ENCODE results near the gene EHD4.

EHD4 gene

DNA sequence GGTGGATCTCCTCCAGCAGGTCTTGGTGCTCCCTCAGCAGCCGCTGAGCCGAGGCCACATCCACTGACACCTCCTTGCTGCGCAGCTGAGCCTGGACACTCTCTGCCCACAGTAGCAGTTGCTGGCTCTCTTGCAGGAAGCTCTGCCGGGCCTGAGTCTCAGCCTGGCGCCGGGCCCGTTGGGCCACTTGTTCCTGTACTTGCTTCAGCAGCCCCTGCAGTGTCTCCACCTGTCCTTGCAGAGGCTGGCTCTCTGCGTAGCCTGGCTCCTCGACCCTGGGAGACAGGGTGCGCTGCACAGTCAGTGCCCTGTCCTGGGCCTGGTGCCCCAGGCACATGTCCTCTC lies 94.0 kb downstream of the EHD4 start:
- TF ChIP-seq, protein P1, sequence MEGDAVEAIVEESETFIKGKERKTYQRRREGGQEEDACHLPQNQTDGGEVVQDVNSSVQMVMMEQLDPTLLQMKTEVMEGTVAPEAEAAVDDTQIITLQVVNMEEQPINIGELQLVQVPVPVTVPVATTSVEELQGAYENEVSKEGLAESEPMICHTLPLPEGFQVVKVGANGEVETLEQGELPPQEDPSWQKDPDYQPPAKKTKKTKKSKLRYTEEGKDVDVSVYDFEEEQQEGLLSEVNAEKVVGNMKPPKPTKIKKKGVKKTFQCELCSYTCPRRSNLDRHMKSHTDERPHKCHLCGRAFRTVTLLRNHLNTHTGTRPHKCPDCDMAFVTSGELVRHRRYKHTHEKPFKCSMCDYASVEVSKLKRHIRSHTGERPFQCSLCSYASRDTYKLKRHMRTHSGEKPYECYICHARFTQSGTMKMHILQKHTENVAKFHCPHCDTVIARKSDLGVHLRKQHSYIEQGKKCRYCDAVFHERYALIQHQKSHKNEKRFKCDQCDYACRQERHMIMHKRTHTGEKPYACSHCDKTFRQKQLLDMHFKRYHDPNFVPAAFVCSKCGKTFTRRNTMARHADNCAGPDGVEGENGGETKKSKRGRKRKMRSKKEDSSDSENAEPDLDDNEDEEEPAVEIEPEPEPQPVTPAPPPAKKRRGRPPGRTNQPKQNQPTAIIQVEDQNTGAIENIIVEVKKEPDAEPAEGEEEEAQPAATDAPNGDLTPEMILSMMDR (IDR thresholded peaks at IDR 0.05; ENCODE audit: low read length, missing control alignments), result no peak
- DNase-seq (ENCODE audit: low read depth), result no peak
- H3K4me3 ChIP-seq (replicated peaks; ENCODE audit: low read depth, low read length), result no peak overlapping the region

DNA sequence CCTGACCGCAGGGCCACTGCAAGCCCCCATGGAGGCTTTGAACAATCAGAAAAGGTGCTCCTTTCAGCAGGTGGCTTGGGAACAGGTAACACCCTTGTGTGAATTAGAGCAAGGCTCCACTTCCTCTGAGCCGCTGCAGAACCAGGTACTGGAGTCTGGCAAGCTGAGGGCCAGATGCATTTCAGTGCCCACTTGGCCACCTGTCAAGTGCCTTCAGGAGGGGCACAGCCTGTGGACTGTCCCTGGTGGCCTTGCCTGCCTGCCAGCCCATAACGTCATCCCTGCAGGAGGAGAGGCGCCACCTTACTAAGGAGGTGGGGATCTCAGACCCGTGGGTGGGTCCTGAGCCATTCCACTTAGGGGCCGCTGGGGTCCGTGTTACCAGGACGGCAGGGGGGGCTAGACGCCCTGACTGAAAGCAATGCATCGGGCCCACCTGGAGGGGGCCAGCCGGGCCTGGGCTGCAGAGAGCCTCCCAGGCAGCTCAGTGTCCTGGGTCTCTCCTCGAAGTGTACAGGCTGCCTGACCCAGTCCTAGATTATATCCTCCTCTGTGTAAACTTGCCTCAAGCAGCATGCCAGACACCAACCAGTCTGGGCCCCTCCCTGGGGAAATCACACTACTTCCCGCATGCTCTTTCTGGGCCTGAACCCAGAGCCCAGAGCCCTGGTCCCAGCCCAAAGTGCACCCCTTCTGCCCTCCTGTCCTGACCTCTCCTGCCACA lies 94.6 kb downstream of the EHD4 start:
- TF ChIP-seq, protein P1 (IDR thresholded peaks at IDR 0.05; ENCODE audit: low read length, missing control alignments), result no peak
- DNase-seq (ENCODE audit: low read depth), result no peak
- H3K4me3 ChIP-seq (replicated peaks; ENCODE audit: low read depth, low read length), result no peak overlapping the region

DNA sequence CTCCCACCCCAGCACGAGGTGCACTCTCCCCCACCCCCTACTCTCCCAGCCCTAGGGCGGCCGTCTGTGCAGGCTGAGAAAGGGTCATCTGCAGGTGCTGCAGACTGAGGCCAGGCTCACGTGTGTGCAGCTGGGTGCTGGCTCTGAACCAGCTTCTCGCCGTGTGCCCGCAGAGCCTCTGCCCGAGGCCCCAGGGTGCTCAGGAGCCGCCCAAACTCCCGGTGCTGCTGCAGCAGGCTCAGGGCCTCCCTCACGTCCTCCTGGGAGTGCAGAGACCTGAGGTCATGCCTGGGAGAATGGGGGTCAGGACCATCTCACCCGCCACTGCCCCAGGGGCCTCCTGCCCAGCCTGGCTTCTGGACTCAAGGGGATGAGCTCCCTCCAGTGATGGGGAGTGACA lies 95.7 kb downstream of the EHD4 start:
- no peak overlapping the region for H3K4me3 ChIP-seq (replicated peaks; ENCODE audit: low read depth, low read length)
- TF ChIP-seq, protein P1 (IDR thresholded peaks at IDR 0.05; ENCODE audit: low read length, missing control alignments), result no peak
- DNase-seq (ENCODE audit: low read depth), result no peak

DNA sequence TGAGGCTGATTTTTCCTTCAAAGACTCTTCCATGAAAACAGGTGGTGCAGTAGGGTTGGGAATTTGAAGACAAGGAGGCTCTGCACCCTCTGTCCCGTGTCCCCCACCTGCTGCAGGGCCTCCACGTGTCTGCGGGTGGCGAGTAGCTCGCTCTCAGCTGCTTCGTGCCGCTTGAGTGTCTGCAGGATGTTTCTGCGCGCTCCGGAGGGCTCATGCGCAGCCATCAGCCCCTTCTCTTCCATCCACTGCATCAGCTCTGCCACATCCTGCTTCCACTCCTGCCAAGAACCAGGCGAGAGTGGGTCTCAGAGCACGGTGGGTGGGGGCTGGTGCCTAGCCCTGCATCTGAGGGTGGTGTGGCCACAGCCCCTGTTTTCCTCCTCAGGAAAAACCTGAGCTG lies 96.3 kb downstream of the EHD4 start:
- H3K4me3 ChIP-seq (replicated peaks; ENCODE audit: low read depth, low read length), result no peak overlapping the region
- TF ChIP-seq, protein P1 (IDR thresholded peaks at IDR 0.05; ENCODE audit: low read length, missing control alignments), result no peak
- DNase-seq (ENCODE audit: low read depth), result no peak

DNA sequence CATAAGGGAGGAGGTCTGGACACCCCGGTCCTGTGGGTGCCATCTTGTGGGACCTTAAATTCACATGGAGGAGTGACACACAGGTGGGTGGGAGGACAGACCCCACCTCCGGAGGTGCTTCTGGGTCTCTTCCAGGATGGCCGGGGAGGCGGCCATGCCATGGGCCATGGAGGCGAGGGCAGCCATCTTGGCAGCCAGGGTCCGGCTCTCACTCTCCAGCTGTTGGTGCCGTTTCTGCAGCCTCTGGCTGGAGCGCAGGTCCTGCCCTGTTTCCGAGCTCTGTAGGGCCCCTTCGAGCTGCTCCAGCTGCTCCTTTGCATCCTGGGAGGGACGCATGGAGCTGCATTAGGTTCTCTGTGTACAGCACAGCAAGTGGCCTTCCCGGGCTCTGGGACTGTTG lies 97.6 kb downstream of the EHD4 start:
- TF ChIP-seq, protein P1 (IDR thresholded peaks at IDR 0.05; ENCODE audit: low read length, missing control alignments), result no peak
- no peak overlapping the region for H3K4me3 ChIP-seq (replicated peaks; ENCODE audit: low read depth, low read length)
- DNase-seq (ENCODE audit: low read depth), result no peak

DNA sequence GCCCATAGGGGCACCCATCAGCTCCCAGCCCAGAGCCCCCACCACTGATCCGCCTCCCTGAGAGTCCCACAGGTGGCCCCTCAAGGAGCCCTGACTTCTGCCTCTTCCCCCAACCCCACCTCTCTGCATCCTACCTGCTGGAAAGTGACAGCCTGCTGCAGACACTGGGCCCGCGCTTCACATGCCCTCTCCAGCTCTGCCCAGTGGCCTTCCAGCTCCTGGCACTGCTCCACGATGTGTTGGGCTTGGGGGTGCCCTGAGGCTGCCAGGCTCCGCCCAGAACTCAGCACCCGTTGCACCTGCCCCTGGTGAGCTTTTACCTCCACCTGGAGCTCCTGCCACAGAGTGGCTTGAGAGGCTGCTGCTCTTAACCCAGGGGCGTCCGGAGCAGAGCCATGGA lies 98.6 kb downstream of the EHD4 start:
- no peak overlapping the region for H3K4me3 ChIP-seq (replicated peaks; ENCODE audit: low read depth, low read length)
- no peak for DNase-seq (ENCODE audit: low read depth)
- TF ChIP-seq, protein P1 (IDR thresholded peaks at IDR 0.05; ENCODE audit: low read length, missing control alignments), result no peak

DNA sequence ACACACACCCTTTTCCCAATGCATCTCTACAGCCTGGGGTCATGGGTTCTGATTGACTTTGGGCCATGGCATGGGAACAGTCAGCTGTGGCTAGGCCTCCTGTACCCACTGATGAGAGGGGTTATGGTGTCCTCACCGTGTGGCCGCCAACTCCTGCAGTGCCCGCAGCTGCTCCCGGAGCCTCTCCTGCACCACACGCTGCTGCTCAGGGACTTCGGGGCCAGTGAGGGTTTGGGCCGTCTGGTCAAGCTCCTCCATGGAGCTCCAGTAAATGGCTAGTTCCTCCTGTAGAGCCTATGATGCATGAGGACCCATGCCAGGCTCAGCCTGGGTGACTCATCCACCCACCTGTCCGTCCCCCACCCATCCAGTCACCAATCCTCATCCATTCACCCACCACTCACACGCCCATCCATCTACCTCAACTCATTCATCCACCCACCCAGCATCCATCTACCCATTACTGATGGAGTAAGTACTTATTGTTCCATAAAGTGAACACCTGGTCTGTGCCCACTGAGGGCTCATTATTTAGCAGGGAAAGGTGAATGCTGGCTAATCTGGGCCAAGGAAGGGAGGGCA lies 100.1 kb downstream of the EHD4 start:
- TF ChIP-seq, protein P1 (IDR thresholded peaks at IDR 0.05; ENCODE audit: low read length, missing control alignments), result no peak
- DNase-seq (ENCODE audit: low read depth), result no peak
- H3K4me3 ChIP-seq (replicated peaks; ENCODE audit: low read depth, low read length), result no peak overlapping the region

Data from fibroblast of pulmonary artery (primary cell).